GM23248 (cell line): ENCODE data around the gene C7orf25. TPM values are rescaled to one million over a fixed set of nuclear protein-coding genes. Genes with fewer than 3 reads are reported as not detected.

ENCODE experiments used
- DNase-seq: peaks from one replicate; pipeline ENCODE4 v3.0.0-alpha.2; 2015
- H2AFZ ChIP-seq: fragments of 200-600 bp; sonication (generic); 2 replicates; pipeline ENCODE4 v1.6.1; 2016; ENCODE audit warnings: antibody characterized with exemption
- H3F3A ChIP-seq: fragments of 200-600 bp; sonication (generic); 2 replicates; pipeline ENCODE4 v1.6.1; 2016; ENCODE audit warnings: mild to moderate bottlenecking, antibody characterized with exemption, mixed run types; ENCODE audit not compliant: insufficient read depth
- H3K27ac ChIP-seq: fragments of 200-600 bp; sonication (generic); 2 replicates; pipeline ENCODE4 v1.5.1; 2016; ENCODE audit warnings: mild to moderate bottlenecking
- H3K27me3 ChIP-seq: fragments of 200-600 bp; sonication (generic); replicated peaks from 2 replicates; pipeline ENCODE4 v1.6.1; 2016; ENCODE audit warnings: mild to moderate bottlenecking; ENCODE audit not compliant: insufficient read depth
- H3K36me3 ChIP-seq: fragments of 200-600 bp; sonication (generic); 2 replicates; pipeline ENCODE4 v1.6.1; 2016; ENCODE audit warnings: low read depth, mild to moderate bottlenecking
- H3K4me1 ChIP-seq: fragments of 200-600 bp; sonication (generic); 2 replicates; pipeline ENCODE4 v1.6.1; 2016; ENCODE audit warnings: mild to moderate bottlenecking; ENCODE audit not compliant: insufficient read depth
- H3K4me2 ChIP-seq: fragments of 200-600 bp; sonication (generic); one replicate; pipeline ENCODE4 v1.6.1; 2016; ENCODE audit warnings: mild to moderate bottlenecking; ENCODE audit not compliant: unreplicated experiment
- H3K4me3 ChIP-seq: fragments of 200-600 bp; sonication (generic); 2 replicates; pipeline ENCODE4 v1.5.1; 2016; ENCODE audit warnings: mild to moderate bottlenecking
- H3K79me2 ChIP-seq: fragments of 200-600 bp; sonication (generic); 2 replicates; pipeline ENCODE4 v1.6.1; 2016; ENCODE audit warnings: mild to moderate bottlenecking; ENCODE audit not compliant: insufficient read depth
- H3K9ac ChIP-seq: fragments of 200-600 bp; sonication (generic); 2 replicates; pipeline ENCODE4 v1.6.1; 2016; ENCODE audit warnings: mild to moderate bottlenecking
- H3K9me2 ChIP-seq: fragments of 200-600 bp; sonication (generic); 2 replicates; pipeline ENCODE4 v1.6.1; 2016; ENCODE audit warnings: mixed run types, mild to moderate bottlenecking, moderate library complexity; ENCODE audit not compliant: insufficient read depth
- H3K9me3 ChIP-seq: fragments of 200-600 bp; sonication (generic); one replicate; pipeline ENCODE4 v1.6.1; 2017; ENCODE audit warnings: low read depth
- H4K20me1 ChIP-seq: fragments of 200-600 bp; sonication (generic); 2 replicates; pipeline ENCODE4 v1.6.0; 2016; ENCODE audit not compliant: insufficient read depth
- EZH2 ChIP-seq: fragments of 200-600 bp; sonication (generic); IDR thresholded peaks from 2 replicates; pipeline ENCODE4 v1.6.1; 2018; ENCODE audit warnings: antibody characterized with exemption, mild to moderate bottlenecking; ENCODE audit not compliant: insufficient read depth, poor library complexity, severe bottlenecking
- EZH2phosphoT487 ChIP-seq: fragments of 200-600 bp; sonication (generic); IDR thresholded peaks from 2 replicates; pipeline ENCODE4 v1.6.1; 2018; ENCODE audit warnings: antibody characterized with exemption, moderate library complexity, mild to moderate bottlenecking, low read depth; ENCODE audit not compliant: insufficient read depth
- WGBS, 2 experiments: methylation state at CpG; one replicate each; pipeline ENCODE4 v1.1.6; 2015 to 2017; ENCODE audit warnings: low lambda C conversion rate in 2 of 2, low coverage in 1 of 2; ENCODE audit errors: missing lambda C conversion rate in 2 of 2; 5-methylcytosine and 5-hydroxymethylcytosine counted together
- in situ Hi-C: fragments of 300-500 bp; cut with MboI; formaldehyde crosslinking; loops from 2 replicates; pipeline ENCODE4 v1.15.0; 2020
- polyA plus RNA-seq: library from polyadenylated mRNA; unstranded; fragments of >200 nt; fragmentation: Nextera tagmentation; extraction: Ambion mirVana; gene quantifications from 2 replicates; pipeline ENCODE4 v1.2.1, GENCODE V29; 2016
- total RNA-seq: library from RNA; depleted of rRNA; stranded (reverse); fragments of >200 nt; shearing (Covaris generic); gene quantifications from 2 replicates; pipeline ENCODE4 v1.2.3, GENCODE V29; 2014

Gene C7orf25
- total and polyA plus RNA-seq, 2 experiments from 2014 or later = 4.2 to 19.3 TPM

DNA sequence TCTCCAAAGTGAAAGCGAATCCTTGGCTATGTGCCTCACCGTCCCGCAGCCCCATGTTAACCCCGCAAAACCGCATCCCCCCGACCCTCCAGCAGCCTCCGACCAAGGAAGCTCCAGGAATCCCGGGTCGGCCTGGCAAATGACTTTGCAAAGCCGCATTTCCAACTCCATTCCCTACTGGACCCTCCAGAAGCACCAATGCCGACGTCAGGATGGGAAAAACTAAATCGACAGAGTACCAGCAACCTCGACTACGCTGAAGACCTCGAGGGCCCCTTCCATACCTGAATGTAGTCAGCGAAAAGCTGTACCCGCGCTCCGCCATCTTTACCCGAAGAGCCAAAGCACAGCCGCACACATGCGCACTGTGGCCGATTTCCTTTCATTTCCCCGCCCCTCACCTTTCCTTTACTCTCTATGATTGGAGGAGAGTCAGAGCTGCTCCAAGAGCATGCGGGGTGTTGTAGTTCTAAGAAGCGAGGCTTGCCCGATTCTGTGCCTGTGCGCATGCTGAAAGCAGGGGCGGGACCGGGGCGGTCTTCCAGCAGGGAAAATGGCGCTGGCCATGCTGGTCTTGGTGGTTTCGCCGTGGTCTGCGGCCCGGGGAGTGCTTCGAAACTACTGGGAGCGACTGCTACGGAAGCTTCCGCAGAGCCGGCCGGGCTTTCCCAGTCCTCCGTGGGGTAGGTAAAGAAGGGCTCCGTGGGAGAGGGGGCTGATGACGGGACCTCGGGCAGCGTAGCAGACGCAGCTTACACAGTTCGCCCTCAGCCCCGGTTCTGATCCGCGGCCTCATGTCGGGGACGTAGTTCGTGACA lies 20.2 kb upstream of the C7orf25 start, which contains the start of the genes MRPL32 and PSMA2:
TSS of gene MRPL32 (plus strand) at position 543 of the 818 bp plus-strand sequence. CDS start at position 554, 11 bp downstream.
TSS of gene PSMA2 (minus strand) at position 341 of the 818 bp plus-strand sequence. CDS start at position 325, 16 bp downstream.
- peaks cover 6% of the 10 kb centered on the region; the same call in 1 of the 2 replicates for H4K20me1 ChIP-seq
- TF ChIP-seq EZH2 (no peak), EZH2phosphoT487 (no peak)

DNA sequence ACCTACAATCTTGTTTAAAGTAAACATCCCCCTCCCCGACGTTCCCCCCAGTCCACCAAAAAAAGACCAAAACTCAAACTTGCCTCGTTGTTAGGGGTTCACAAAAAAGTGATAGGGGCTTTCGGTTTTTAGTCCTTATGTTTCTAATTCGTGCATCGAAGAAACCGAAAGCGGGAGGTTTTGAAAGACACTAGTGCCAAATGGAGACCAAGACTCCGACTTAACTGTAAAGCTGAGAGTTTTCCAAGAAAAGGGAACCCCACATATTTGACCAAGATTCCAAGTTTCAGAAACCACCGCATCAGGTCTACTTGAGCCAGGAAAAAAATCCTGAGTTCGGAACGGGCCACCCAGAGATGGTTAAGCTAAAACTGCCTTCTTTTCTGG lies 19.6 kb upstream of the C7orf25 start:
- Histone ChIP-seq H3K4me2 (peak overlapping the region; percentile 97), H3K4me3 (peak overlapping the region; percentile 98), H2AFZ (peak overlapping the region; percentile 97), H3F3A (peaks cover 11% of the 10 kb centered on the region; the same call in 1 of the 2 replicates), H3K9ac (peak overlapping the region; percentile 95), H3K9me3 (no peaks in the 10 kb centered on the region), H3K27ac (peak overlapping the region; percentile 69), H3K36me3 (peaks cover 23% of the 10 kb centered on the region), H3K9me2 (no peaks in the 10 kb centered on the region), H3K79me2 (peaks cover 92% of the 10 kb centered on the region), H4K20me1 (peaks cover 6% of the 10 kb centered on the region; the same call in 1 of the 2 replicates), H3K27me3 (no peaks in the 10 kb centered on the region), H3K4me1 (peaks cover 34% of the 10 kb centered on the region)
- 0 to 2% methylated on average over 12 of the region's 12 CpGs for WGBS, 2 experiments
- DNase-seq = peak; percentile 51
- in situ Hi-C loops = loop anchor here (10.0 kb wide), 2 partner anchors 523 to 783 kb away; no protein-coding TSS in a partner anchor
- no peak for TF ChIP-seq EZH2phosphoT487
- no peak for TF ChIP-seq EZH2

More for the DNA sequence above, 20.2 kb upstream of the C7orf25 start, which contains the start of the genes MRPL32 and PSMA2:
- peaks cover 18% of the 10 kb centered on the region for H3K36me3 ChIP-seq
- peaks cover 86% of the 10 kb centered on the region for H3K79me2 ChIP-seq
- peak; percentile 100 for DNase-seq
- no peaks in the 10 kb centered on the region for H3K9me3 ChIP-seq
- H3K4me3 ChIP-seq = peak within 1 kb of the TSS; percentile 98
- H2AFZ ChIP-seq = peak within 1 kb of the TSS; percentile 97
- H3K4me1 ChIP-seq = peaks cover 34% of the 10 kb centered on the region
- peak within 1 kb of the TSS; percentile 95 for H3K9ac ChIP-seq
- peak within 1 kb of the TSS; percentile 69 for H3K27ac ChIP-seq
- WGBS, 2 experiments = 1% methylated on average over 56 of the region's 56 CpGs
- H3F3A ChIP-seq = peaks cover 11% of the 10 kb centered on the region; the same call in 1 of the 2 replicates
- H3K27me3 ChIP-seq = no peaks in the 10 kb centered on the region
- in situ Hi-C loops = loop anchor here (10.0 kb wide), 2 partner anchors 523 to 783 kb away; no protein-coding TSS in a partner anchor
- H3K4me2 ChIP-seq = peak within 1 kb of the TSS; percentile 97
- no peaks in the 10 kb centered on the region for H3K9me2 ChIP-seq

DNA sequence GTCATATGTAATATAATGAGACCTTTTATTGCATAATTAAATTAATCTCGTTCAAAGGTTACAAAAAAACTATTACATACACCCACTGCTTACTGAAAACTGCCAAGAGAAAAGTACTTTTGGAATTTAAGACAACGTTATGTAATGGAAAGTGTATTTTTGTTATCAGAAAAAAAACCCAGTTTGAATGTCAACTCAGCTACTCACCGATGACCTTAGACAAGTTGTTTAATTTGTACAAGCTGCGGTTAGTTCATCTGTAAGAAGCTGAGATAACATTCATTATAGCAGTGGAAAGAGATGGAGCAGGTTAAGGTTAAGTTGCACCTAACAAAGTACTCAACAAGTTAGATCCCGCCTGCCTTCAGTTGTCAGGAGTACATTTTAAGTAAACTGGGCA lies 19.0 kb upstream of the C7orf25 start:
- TF ChIP-seq EZH2 = no peak
- no peak for TF ChIP-seq EZH2phosphoT487
- Histone ChIP-seq H3K36me3 (peaks cover 25% of the 10 kb centered on the region), H3K9me3 (no peaks in the 10 kb centered on the region), H3K4me2 (peak overlapping the region; percentile 97), H3K4me3 (peak overlapping the region; percentile 98), H3K27ac (peak overlapping the region; percentile 69), H2AFZ (peak overlapping the region; percentile 97), H3K79me2 (peaks cover 98% of the 10 kb centered on the region), H3K9me2 (no peaks in the 10 kb centered on the region), H3K27me3 (no peaks in the 10 kb centered on the region), H4K20me1 (peaks cover 6% of the 10 kb centered on the region; the same call in 1 of the 2 replicates), H3F3A (peaks cover 11% of the 10 kb centered on the region; the same call in 1 of the 2 replicates), H3K4me1 (peaks cover 34% of the 10 kb centered on the region), H3K9ac (peak overlapping the region; percentile 95)
- 3 to 6% methylated on average over 5 of the region's 5 CpGs for WGBS, 2 experiments
- in situ Hi-C loops = loop anchor here (10.0 kb wide), 2 partner anchors 524 to 784 kb away; no protein-coding TSS in a partner anchor
- DNase-seq = peak; percentile 46

DNA sequence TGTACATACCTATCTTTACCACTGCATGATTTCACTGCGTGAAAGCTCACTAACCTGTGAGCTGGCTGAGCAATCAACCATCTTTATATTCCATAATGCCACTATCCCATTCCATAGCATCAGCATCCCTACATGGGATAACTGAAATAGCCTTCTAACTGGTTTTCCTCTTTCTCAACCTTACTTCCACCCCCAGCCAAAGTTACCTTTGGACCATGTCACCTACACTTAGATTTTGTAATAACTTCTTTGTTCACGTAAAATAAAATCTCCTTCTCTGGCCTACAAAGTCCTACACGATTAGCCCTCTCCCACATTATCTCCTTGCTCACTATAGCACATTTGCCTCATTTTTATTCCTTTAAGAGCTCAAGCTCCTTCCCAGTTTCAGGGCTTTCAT lies 17.6 kb upstream of the C7orf25 start:
- peak overlapping the region; percentile 97 for H3K4me2 ChIP-seq
- WGBS, 2 experiments = 81 to 85% methylated on average over 3 of the region's 3 CpGs
- H3K27ac ChIP-seq = no peak overlapping the region
- no peaks in the 10 kb centered on the region for H3K9me3 ChIP-seq
- H3K9me2 ChIP-seq = no peaks in the 10 kb centered on the region
- no peak for TF ChIP-seq EZH2
- no peak for TF ChIP-seq EZH2phosphoT487
- peaks cover 6% of the 10 kb centered on the region; the same call in 1 of the 2 replicates for H4K20me1 ChIP-seq
- peaks cover 11% of the 10 kb centered on the region; the same call in 1 of the 2 replicates for H3F3A ChIP-seq
- H3K4me1 ChIP-seq = peaks cover 31% of the 10 kb centered on the region
- H2AFZ ChIP-seq = no peak overlapping the region
- no peaks in the 10 kb centered on the region for H3K27me3 ChIP-seq
- H3K9ac ChIP-seq = no peak overlapping the region
- H3K36me3 ChIP-seq = peaks cover 26% of the 10 kb centered on the region
- peaks cover 88% of the 10 kb centered on the region for H3K79me2 ChIP-seq
- DNase-seq = no peak
- in situ Hi-C loops = no loop called here
- peak overlapping the region; percentile 98; the same call in 1 of the 2 replicates for H3K4me3 ChIP-seq
